ENCODE measurements around the gene AGFG2. TPM values are rescaled to one million over a fixed set of nuclear protein-coding genes. Genes with fewer than 3 reads are reported as not detected.
A peak's percentile ranks its signal among the peaks of the same experiment; 100 is the strongest.
"Not testable (repeated sequence)": the region's sequence is repeated elsewhere in the genome, so short reads cannot be mapped to it uniquely, and the experiment has no call there.

The AGFG2 gene
- total RNA-seq, 1 experiment from 2014 or later, result 45.6 TPM

GRCh38 chr7:100540073-100540723 lies 1.2 kb downstream of the AGFG2 start:
- Mint-ChIP-seq H3K4me1 (ENCODE audit: low read depth, unreplicated experiment) (peaks cover 43% of the 10 kb centered on the region), H3K36me3 (ENCODE audit: insufficient read depth, unreplicated experiment) (peaks cover 36% of the 10 kb centered on the region), H3K9me3 (ENCODE audit: low read depth, unreplicated experiment) (no peaks in the 10 kb centered on the region), H3K27ac (ENCODE audit: unreplicated experiment) (peak overlapping the region; percentile 54), H3K27me3 (ENCODE audit: unreplicated experiment) (no peaks in the 10 kb centered on the region), H3K4me3 (ENCODE audit: low read depth, unreplicated experiment) (peak overlapping the region; percentile 95)
- TF ChIP-seq, protein P1, sequence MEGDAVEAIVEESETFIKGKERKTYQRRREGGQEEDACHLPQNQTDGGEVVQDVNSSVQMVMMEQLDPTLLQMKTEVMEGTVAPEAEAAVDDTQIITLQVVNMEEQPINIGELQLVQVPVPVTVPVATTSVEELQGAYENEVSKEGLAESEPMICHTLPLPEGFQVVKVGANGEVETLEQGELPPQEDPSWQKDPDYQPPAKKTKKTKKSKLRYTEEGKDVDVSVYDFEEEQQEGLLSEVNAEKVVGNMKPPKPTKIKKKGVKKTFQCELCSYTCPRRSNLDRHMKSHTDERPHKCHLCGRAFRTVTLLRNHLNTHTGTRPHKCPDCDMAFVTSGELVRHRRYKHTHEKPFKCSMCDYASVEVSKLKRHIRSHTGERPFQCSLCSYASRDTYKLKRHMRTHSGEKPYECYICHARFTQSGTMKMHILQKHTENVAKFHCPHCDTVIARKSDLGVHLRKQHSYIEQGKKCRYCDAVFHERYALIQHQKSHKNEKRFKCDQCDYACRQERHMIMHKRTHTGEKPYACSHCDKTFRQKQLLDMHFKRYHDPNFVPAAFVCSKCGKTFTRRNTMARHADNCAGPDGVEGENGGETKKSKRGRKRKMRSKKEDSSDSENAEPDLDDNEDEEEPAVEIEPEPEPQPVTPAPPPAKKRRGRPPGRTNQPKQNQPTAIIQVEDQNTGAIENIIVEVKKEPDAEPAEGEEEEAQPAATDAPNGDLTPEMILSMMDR (IDR thresholded peaks at IDR 0.05; ENCODE audit: unreplicated experiment), result no peak
- peak; percentile 26 for DNase-seq
- TSS peak; percentile 22 for BruUV-seq (replicated peaks)
- intact Hi-C loops (cut with micrococcal nuclease; ENCODE audit: unreplicated experiment), result no loop called here
- CTCF ChIA-PET, result interaction anchor here (0.7 to 1.6 kb wide), 2 partner anchors 53 to 312 kb away, joined by 3 read pairs; partner anchors contain the start of gene SLC12A9

GRCh38 chr7:100541309-100541708 lies 2.3 kb downstream of the AGFG2 start:
- Mint-ChIP-seq H3K4me3 (ENCODE audit: low read depth, unreplicated experiment) (peak overlapping the region; percentile 95), H3K36me3 (ENCODE audit: insufficient read depth, unreplicated experiment) (peaks cover 36% of the 10 kb centered on the region), H3K4me1 (ENCODE audit: low read depth, unreplicated experiment) (peaks cover 54% of the 10 kb centered on the region), H3K27ac (ENCODE audit: unreplicated experiment) (peak overlapping the region; percentile 91)
- H3K27me3 Mint-ChIP-seq (ENCODE audit: unreplicated experiment); H3K9me3 Mint-ChIP-seq (ENCODE audit: low read depth, unreplicated experiment); intact Hi-C loops (cut with micrococcal nuclease; ENCODE audit: unreplicated experiment); DNase-seq; BruUV-seq (replicated peaks): not testable (repeated sequence)
- CTCF ChIA-PET, result interaction anchor here (0.7 kb wide), 1 partner anchor 38 kb away, joined by 3 read pairs; no protein-coding TSS in a partner anchor

GRCh38 chr7:100543586-100543985 lies 4.6 kb downstream of the AGFG2 start:
- CTCF ChIA-PET, result no interaction called here
- intact Hi-C loops (cut with micrococcal nuclease; ENCODE audit: unreplicated experiment), result no loop called here
- no peak for DNase-seq
- TF ChIP-seq, protein P1 (IDR thresholded peaks at IDR 0.05; ENCODE audit: unreplicated experiment), result no peak
- H3K27me3 Mint-ChIP-seq (ENCODE audit: unreplicated experiment), result no peaks in the 10 kb centered on the region
- no peaks in the 10 kb centered on the region for H3K9me3 Mint-ChIP-seq (ENCODE audit: low read depth, unreplicated experiment)
- no peak overlapping the region for H3K4me3 Mint-ChIP-seq (ENCODE audit: low read depth, unreplicated experiment)
- peaks cover 75% of the 10 kb centered on the region for H3K4me1 Mint-ChIP-seq (ENCODE audit: low read depth, unreplicated experiment)
- H3K27ac Mint-ChIP-seq (ENCODE audit: unreplicated experiment), result peak overlapping the region; percentile 99
- peaks cover 35% of the 10 kb centered on the region for H3K36me3 Mint-ChIP-seq (ENCODE audit: insufficient read depth, unreplicated experiment)
- no TSS peak for BruUV-seq (replicated peaks)

DNA sequence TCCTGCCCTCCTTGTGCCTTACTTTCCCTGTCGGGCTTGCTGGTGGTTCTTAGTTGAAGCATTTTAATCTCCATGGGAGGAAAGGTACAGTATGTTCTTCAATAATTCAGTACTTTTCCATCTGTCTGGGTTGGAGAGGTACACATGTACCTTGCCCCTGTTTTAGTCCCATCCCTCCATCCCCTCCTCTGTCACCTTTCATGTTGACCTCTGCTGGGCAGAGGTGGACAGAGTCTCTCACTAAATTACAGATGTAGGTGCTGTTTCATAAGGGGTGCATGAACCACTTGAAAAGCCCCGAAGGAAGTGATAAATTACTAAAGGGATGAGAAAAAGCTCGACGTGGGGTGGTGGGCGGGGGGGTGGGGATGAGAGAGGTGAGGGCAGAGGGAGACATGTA lies 5.4 kb downstream of the AGFG2 start:
- no peaks in the 10 kb centered on the region for H3K27me3 Mint-ChIP-seq (ENCODE audit: unreplicated experiment)
- peak overlapping the region; percentile 56 for H3K4me3 Mint-ChIP-seq (ENCODE audit: low read depth, unreplicated experiment)
- no peak for DNase-seq
- H3K4me1 Mint-ChIP-seq (ENCODE audit: low read depth, unreplicated experiment), result peaks cover 80% of the 10 kb centered on the region
- H3K36me3 Mint-ChIP-seq (ENCODE audit: insufficient read depth, unreplicated experiment), result peaks cover 32% of the 10 kb centered on the region
- BruUV-seq (replicated peaks), result no TSS peak
- no peaks in the 10 kb centered on the region for H3K9me3 Mint-ChIP-seq (ENCODE audit: low read depth, unreplicated experiment)
- H3K27ac Mint-ChIP-seq (ENCODE audit: unreplicated experiment), result peak overlapping the region; percentile 99
- CTCF ChIA-PET, result no interaction called here
- intact Hi-C loops (cut with micrococcal nuclease; ENCODE audit: unreplicated experiment), result no loop called here
- TF ChIP-seq, protein P1 (IDR thresholded peaks at IDR 0.05; ENCODE audit: unreplicated experiment), result no peak

DNA sequence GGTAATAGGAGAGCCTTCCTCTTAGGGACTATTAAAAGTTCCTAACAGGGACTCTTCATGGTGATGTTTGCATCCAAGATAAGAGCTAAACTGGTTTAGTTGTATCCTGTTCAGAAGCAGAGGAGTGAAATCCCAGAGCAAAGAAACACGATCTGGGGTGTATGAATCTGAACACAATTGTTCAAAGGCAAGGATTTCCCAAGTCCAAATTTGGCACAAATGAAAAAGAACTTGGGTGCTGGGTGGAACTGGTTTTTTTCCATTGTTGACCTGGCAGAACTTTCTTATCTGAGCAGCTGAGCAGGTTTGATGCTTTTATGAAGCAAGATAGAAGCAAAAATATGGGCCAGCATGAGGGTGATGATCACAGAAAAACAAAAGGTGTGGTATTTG lies 6.0 kb downstream of the AGFG2 start:
- no peaks in the 10 kb centered on the region for H3K9me3 Mint-ChIP-seq (ENCODE audit: low read depth, unreplicated experiment)
- CTCF ChIA-PET, result interaction anchor here (0.6 to 2.0 kb wide), 4 partner anchors 14 to 557 kb away, joined by 3 to 12 read pairs (median 4); no protein-coding TSS in a partner anchor
- peak overlapping the region; percentile 56 for H3K4me3 Mint-ChIP-seq (ENCODE audit: low read depth, unreplicated experiment)
- H3K27ac Mint-ChIP-seq (ENCODE audit: unreplicated experiment), result peak overlapping the region; percentile 99
- H3K27me3 Mint-ChIP-seq (ENCODE audit: unreplicated experiment), result no peaks in the 10 kb centered on the region
- DNase-seq, result no peak
- TF ChIP-seq, protein P1 (IDR thresholded peaks at IDR 0.05; ENCODE audit: unreplicated experiment), result no peak
- peaks cover 80% of the 10 kb centered on the region for H3K4me1 Mint-ChIP-seq (ENCODE audit: low read depth, unreplicated experiment)
- BruUV-seq (replicated peaks), result no TSS peak
- intact Hi-C loops (cut with micrococcal nuclease; ENCODE audit: unreplicated experiment), result loop anchor here (5.0 kb wide), 1 partner anchor 68 kb away; the partner anchor contains the start of gene TSC22D4
- H3K36me3 Mint-ChIP-seq (ENCODE audit: insufficient read depth, unreplicated experiment), result peaks cover 27% of the 10 kb centered on the region

Measured in Calu3 (cell line).